Measurements from ENCODE around the gene FBXW4.

The FBXW4 gene

GRCh38 chr10:101683276-101683675 lies 11.7 kb downstream of the FBXW4 start:
- in situ Hi-C loops (cut with MboI; ENCODE audit: low sequenced_read_pairs, unreplicated experiment), result no loop called here

GRCh38 chr10:101682172-101682825 lies 12.7 kb downstream of the FBXW4 start:
- DNase-seq (ENCODE audit: low spot score), result peak; percentile 25
- in situ Hi-C loops (cut with MboI; ENCODE audit: low sequenced_read_pairs, unreplicated experiment), result no loop called here
- TF ChIP-seq CTCF (IDR thresholded peaks at IDR 0.05; ENCODE audit: borderline replicate concordance, control extremely low read depth, extremely low read depth, insufficient read depth, missing control alignments), result no peak

More at GRCh38 chr10:101683276-101683675, 11.7 kb downstream of the FBXW4 start:
- peak; percentile 23 for DNase-seq (ENCODE audit: low spot score)
- TF ChIP-seq CTCF (IDR thresholded peaks at IDR 0.05; ENCODE audit: borderline replicate concordance, control extremely low read depth, extremely low read depth, insufficient read depth, missing control alignments), result no peak

GRCh38 chr10:101676565-101676964 lies 18.4 kb downstream of the FBXW4 start:
- no peak for TF ChIP-seq CTCF (IDR thresholded peaks at IDR 0.05; ENCODE audit: borderline replicate concordance, control extremely low read depth, extremely low read depth, insufficient read depth, missing control alignments)
- no peak for DNase-seq (ENCODE audit: low spot score)
- in situ Hi-C loops (cut with MboI; ENCODE audit: low sequenced_read_pairs, unreplicated experiment), result no loop called here

- in situ Hi-C loops (cut with MboI; ENCODE audit: low sequenced_read_pairs, unreplicated experiment), result no loop called here
- no peak for DNase-seq (ENCODE audit: low spot score)
- no peak for TF ChIP-seq CTCF (IDR thresholded peaks at IDR 0.05; ENCODE audit: borderline replicate concordance, control extremely low read depth, extremely low read depth, insufficient read depth, missing control alignments)
These were observed 19.9 kb downstream of the FBXW4 start for GRCh38 chr10:101675115-101675514.

GRCh38 chr10:101672536-101672935 lies 22.4 kb downstream of the FBXW4 start:
- DNase-seq (ENCODE audit: low spot score), result no peak
- in situ Hi-C loops (cut with MboI; ENCODE audit: low sequenced_read_pairs, unreplicated experiment), result no loop called here
- no peak for TF ChIP-seq CTCF (IDR thresholded peaks at IDR 0.05; ENCODE audit: borderline replicate concordance, control extremely low read depth, extremely low read depth, insufficient read depth, missing control alignments)

GRCh38 chr10:101671453-101671852 lies 23.5 kb downstream of the FBXW4 start:
- peak; percentile 32 for DNase-seq (ENCODE audit: low spot score)
- in situ Hi-C loops (cut with MboI; ENCODE audit: low sequenced_read_pairs, unreplicated experiment), result no loop called here
- TF ChIP-seq CTCF (IDR thresholded peaks at IDR 0.05; ENCODE audit: borderline replicate concordance, control extremely low read depth, extremely low read depth, insufficient read depth, missing control alignments), result no peak
